Measurements from ENCODE around the gene FAM114A2.

Gene FAM114A2

DNA sequence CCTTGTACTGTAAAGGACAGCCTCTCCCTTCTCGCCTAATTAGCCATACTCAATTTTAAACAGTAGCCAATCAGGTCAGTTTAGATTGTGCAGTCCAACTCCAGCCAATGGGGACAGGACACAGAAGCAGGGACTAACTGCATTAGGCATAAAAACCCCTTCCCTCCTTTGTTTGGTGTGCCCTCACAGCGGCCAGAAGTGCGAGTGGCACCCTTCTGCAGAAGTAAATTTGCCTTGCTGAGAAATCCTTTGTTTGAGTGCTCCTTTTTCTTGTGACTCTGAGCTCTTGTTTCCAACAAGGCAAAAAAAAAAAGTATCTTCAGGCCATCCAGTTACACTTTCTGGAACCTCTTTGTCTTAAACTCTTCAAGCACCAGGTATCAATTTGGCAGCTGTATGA lies 97.4 kb downstream of the FAM114A2 start:
- Mint-ChIP-seq H3K27ac (ENCODE audit: low read depth) (no peak overlapping the region), H3K9me3 (peaks cover 24% of the 10 kb centered on the region), H3K4me3 (no peak overlapping the region), H3K36me3 (ENCODE audit: insufficient read depth) (peaks cover 2% of the 10 kb centered on the region), H3K27me3 (peaks cover 16% of the 10 kb centered on the region), H3K4me1 (no peaks in the 10 kb centered on the region)
- no peak for DNase-seq (ENCODE audit: low spot score in 2 of 2)
- ATAC-seq (replicated peaks; ENCODE audit: extremely low read depth, poor library complexity, severe bottlenecking): no peak
